Heart left ventricle (tissue), 13 donors: ENCODE results near the gene CDX1.

Source experiments
- POLR2A ChIP-seq, 2 donors: fragments of 450-650 bp; IDR thresholded peaks; one replicate each; pipeline ENCODE4 v1.6.1; 2017; ENCODE audit warnings: antibody characterized with exemption in 2 of 2, mild to moderate bottlenecking in 2 of 2, moderate library complexity in 2 of 2
- TF ChIP-seq, protein P1 (sequence below), 12 donors: fragments of 200-600 bp; sonication (generic) in 4 of 12; IDR thresholded peaks; one replicate each; pipeline versions ENCODE4 v1.5.0 to v1.8.0; 2018 to 2022; ENCODE audit warnings: antibody characterized with exemption in 12 of 12, mild to moderate bottlenecking in 5 of 12
- donor health status: ischemic (EF 13 %, LVEDD 7.1; RV severe dilation, severe dysfunction).
- donor health status: DM: no; HTN: yes; CAD: no.
- donor health status: DM: no; HTN: no; CAD: no.
- donor health status: ischemic (EF 25% LVEDD 6.9; RV normal size, moderate dysfunction).
- donor health status: ischemic (EF 25% LVEDD 5.7; RV mildly dilated, moderate dysfunction).
- donor health status: ischemic (EF 35%, LVEDD 5.7; RV mildly dilated, moderate dysfunction).
- donor health status: nonischemic (EF 11% LVEDD 7.7; RV severe dilation, severe dysfunction).
- donor health status: DM: yes; HTN: yes; CAD: no.
- donor health status: PGD.
- donor health status: ischemic (EF 29% LVEDD 5.4; RV normal size, mild dysfunction).
- donor health status: nonischemic (EF 23%, LVEDD 6.1; RV moderate dilation, normal function).

DNA sequence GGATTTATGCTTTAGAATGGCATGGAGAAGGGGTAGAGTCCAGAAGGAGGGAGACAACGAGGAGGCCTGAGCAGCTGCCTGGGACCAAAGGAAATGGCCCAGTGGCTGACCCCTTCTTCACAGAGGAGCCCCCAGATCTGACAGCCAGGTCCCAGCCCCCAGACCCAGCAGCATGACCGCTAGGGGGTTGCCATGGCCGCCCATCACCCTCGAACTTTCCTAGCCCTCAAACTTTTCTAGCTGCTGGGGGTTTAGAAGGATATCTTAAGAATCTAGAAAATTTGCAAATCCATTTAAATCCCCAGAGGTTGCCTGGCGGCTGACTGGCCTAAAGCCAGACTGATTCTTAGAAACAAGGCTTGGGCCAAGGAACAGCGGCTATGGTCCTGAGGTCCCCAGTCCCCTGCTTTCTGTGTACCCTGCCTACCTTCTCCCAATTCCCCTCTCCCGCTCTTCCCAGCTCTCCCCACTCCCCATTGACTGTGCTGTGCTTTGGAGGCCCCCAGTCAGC is 11.9 kb upstream of the CDX1 start:
- TF ChIP-seq, protein P1, sequence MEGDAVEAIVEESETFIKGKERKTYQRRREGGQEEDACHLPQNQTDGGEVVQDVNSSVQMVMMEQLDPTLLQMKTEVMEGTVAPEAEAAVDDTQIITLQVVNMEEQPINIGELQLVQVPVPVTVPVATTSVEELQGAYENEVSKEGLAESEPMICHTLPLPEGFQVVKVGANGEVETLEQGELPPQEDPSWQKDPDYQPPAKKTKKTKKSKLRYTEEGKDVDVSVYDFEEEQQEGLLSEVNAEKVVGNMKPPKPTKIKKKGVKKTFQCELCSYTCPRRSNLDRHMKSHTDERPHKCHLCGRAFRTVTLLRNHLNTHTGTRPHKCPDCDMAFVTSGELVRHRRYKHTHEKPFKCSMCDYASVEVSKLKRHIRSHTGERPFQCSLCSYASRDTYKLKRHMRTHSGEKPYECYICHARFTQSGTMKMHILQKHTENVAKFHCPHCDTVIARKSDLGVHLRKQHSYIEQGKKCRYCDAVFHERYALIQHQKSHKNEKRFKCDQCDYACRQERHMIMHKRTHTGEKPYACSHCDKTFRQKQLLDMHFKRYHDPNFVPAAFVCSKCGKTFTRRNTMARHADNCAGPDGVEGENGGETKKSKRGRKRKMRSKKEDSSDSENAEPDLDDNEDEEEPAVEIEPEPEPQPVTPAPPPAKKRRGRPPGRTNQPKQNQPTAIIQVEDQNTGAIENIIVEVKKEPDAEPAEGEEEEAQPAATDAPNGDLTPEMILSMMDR (IDR thresholded peaks at IDR 0.05), result no peak
- TF ChIP-seq POLR2A (IDR thresholded peaks at IDR 0.05), result no peak
